ENCODE measurements around the gene SPTLC3. TPM values are rescaled to one million over a fixed set of nuclear protein-coding genes. Genes with fewer than 3 reads are reported as not detected.

The SPTLC3 gene
- total and polyA plus RNA-seq, 2 donors: 3.4 to 3.8 TPM

GRCh38 chr20:13098720-13099355, 90.1 kb downstream of the SPTLC3 start:
- Histone ChIP-seq H3K36me3 (ENCODE audit: control insufficient read depth in 2 of 2, insufficient read depth in 2 of 2, low read length in 1 of 2) (no peaks in the 10 kb centered on the region), H3K9me3 (ENCODE audit: control insufficient read depth in 2 of 2, insufficient read depth in 1 of 2, low read length in 1 of 2) (no peaks in the 10 kb centered on the region), H3K4me1 (ENCODE audit: control insufficient read depth in 2 of 2, insufficient read depth in 2 of 2, low read length in 2 of 2) (peaks cover 6 to 11% of the 10 kb centered on the region in 2 donors), H3K27ac (ENCODE audit: low read depth in 1 of 2, low read length in 1 of 2) (peak overlapping the region in 1 of 2 donors; percentile 19), H3K27me3 (ENCODE audit: control insufficient read depth in 2 of 2, insufficient read depth in 1 of 2, low read length in 1 of 2) (no peaks in the 10 kb centered on the region), H3K4me3 (ENCODE audit: low read length in 2 of 2) (no peak overlapping the region)
- DNase-seq (ENCODE audit: low read depth in 6 of 9, low spot score in 9 of 9): peak in 1 of 9 donors; percentile 11
- WGBS: 91% methylated on average over 4 of the region's 4 CpGs

GRCh38 chr20:13099676-13100075, 90.9 kb downstream of the SPTLC3 start:
- Histone ChIP-seq H3K4me3 (ENCODE audit: low read length in 2 of 2) (no peak overlapping the region), H3K27ac (ENCODE audit: low read depth in 1 of 2, low read length in 1 of 2) (no peak overlapping the region), H3K9me3 (ENCODE audit: control insufficient read depth in 2 of 2, insufficient read depth in 1 of 2, low read length in 1 of 2) (no peaks in the 10 kb centered on the region), H3K36me3 (ENCODE audit: control insufficient read depth in 2 of 2, insufficient read depth in 2 of 2, low read length in 1 of 2) (no peaks in the 10 kb centered on the region), H3K4me1 (ENCODE audit: control insufficient read depth in 2 of 2, insufficient read depth in 2 of 2, low read length in 2 of 2) (peaks cover 6 to 11% of the 10 kb centered on the region in 2 donors), H3K27me3 (ENCODE audit: control insufficient read depth in 2 of 2, insufficient read depth in 1 of 2, low read length in 1 of 2) (no peaks in the 10 kb centered on the region)
- no peak for DNase-seq (ENCODE audit: low read depth in 6 of 9, low spot score in 9 of 9)

- Histone ChIP-seq H3K4me3 (ENCODE audit: low read length in 2 of 2) (no peak overlapping the region), H3K9me3 (ENCODE audit: control insufficient read depth in 2 of 2, insufficient read depth in 1 of 2, low read length in 1 of 2) (no peaks in the 10 kb centered on the region), H3K36me3 (ENCODE audit: control insufficient read depth in 2 of 2, insufficient read depth in 2 of 2, low read length in 1 of 2) (no peaks in the 10 kb centered on the region), H3K27me3 (ENCODE audit: control insufficient read depth in 2 of 2, insufficient read depth in 1 of 2, low read length in 1 of 2) (no peaks in the 10 kb centered on the region), H3K27ac (ENCODE audit: low read depth in 1 of 2, low read length in 1 of 2) (no peak overlapping the region), H3K4me1 (ENCODE audit: control insufficient read depth in 2 of 2, insufficient read depth in 2 of 2, low read length in 2 of 2) (peaks cover 6 to 11% of the 10 kb centered on the region in 2 donors)
- DNase-seq (ENCODE audit: low read depth in 6 of 9, low spot score in 9 of 9): no peak
- 96% methylated on average over 2 of the region's 2 CpGs for WGBS
Observed at GRCh38 chr20:13101276-13101675, 92.5 kb downstream of the SPTLC3 start.

GRCh38 chr20:13101706-13102105, 92.9 kb downstream of the SPTLC3 start:
- H3K9me3 ChIP-seq (ENCODE audit: control insufficient read depth in 2 of 2, insufficient read depth in 1 of 2, low read length in 1 of 2): no peaks in the 10 kb centered on the region
- H3K4me3 ChIP-seq (ENCODE audit: low read length in 2 of 2): no peak overlapping the region
- H3K27ac ChIP-seq (ENCODE audit: low read depth in 1 of 2, low read length in 1 of 2): no peak overlapping the region
- H3K36me3 ChIP-seq (ENCODE audit: control insufficient read depth in 2 of 2, insufficient read depth in 2 of 2, low read length in 1 of 2): no peaks in the 10 kb centered on the region
- H3K27me3 ChIP-seq (ENCODE audit: control insufficient read depth in 2 of 2, insufficient read depth in 1 of 2, low read length in 1 of 2): no peaks in the 10 kb centered on the region
- 87% methylated on average over 5 of the region's 5 CpGs for WGBS
- no peak for DNase-seq (ENCODE audit: low read depth in 6 of 9, low spot score in 9 of 9)
- H3K4me1 ChIP-seq (ENCODE audit: control insufficient read depth in 2 of 2, insufficient read depth in 2 of 2, low read length in 2 of 2): peaks cover 6 to 11% of the 10 kb centered on the region in 2 donors

- Histone ChIP-seq H3K9me3 (ENCODE audit: control insufficient read depth in 2 of 2, insufficient read depth in 1 of 2, low read length in 1 of 2) (no peaks in the 10 kb centered on the region), H3K36me3 (ENCODE audit: control insufficient read depth in 2 of 2, insufficient read depth in 2 of 2, low read length in 1 of 2) (no peaks in the 10 kb centered on the region), H3K4me3 (ENCODE audit: low read length in 2 of 2) (no peak overlapping the region), H3K4me1 (ENCODE audit: control insufficient read depth in 2 of 2, insufficient read depth in 2 of 2, low read length in 2 of 2) (peaks cover 6 to 11% of the 10 kb centered on the region in 2 donors), H3K27me3 (ENCODE audit: control insufficient read depth in 2 of 2, insufficient read depth in 1 of 2, low read length in 1 of 2) (no peaks in the 10 kb centered on the region), H3K27ac (ENCODE audit: low read depth in 1 of 2, low read length in 1 of 2) (no peak overlapping the region)
- DNase-seq (ENCODE audit: low read depth in 6 of 9, low spot score in 9 of 9): no peak
- WGBS: 96% methylated on average over 3 of the region's 3 CpGs
Observed at GRCh38 chr20:13102237-13102636, 93.5 kb downstream of the SPTLC3 start.

- Histone ChIP-seq H3K27ac (ENCODE audit: low read depth in 1 of 2, low read length in 1 of 2) (no peak overlapping the region), H3K9me3 (ENCODE audit: control insufficient read depth in 2 of 2, insufficient read depth in 1 of 2, low read length in 1 of 2) (no peaks in the 10 kb centered on the region), H3K4me1 (ENCODE audit: control insufficient read depth in 2 of 2, insufficient read depth in 2 of 2, low read length in 2 of 2) (peaks cover 6 to 11% of the 10 kb centered on the region in 2 donors), H3K4me3 (ENCODE audit: low read length in 2 of 2) (no peak overlapping the region), H3K36me3 (ENCODE audit: control insufficient read depth in 2 of 2, insufficient read depth in 2 of 2, low read length in 1 of 2) (no peaks in the 10 kb centered on the region), H3K27me3 (ENCODE audit: control insufficient read depth in 2 of 2, insufficient read depth in 1 of 2, low read length in 1 of 2) (no peaks in the 10 kb centered on the region)
- WGBS: 93% methylated on average over 1 of the region's 1 CpG
- DNase-seq (ENCODE audit: low read depth in 6 of 9, low spot score in 9 of 9): peak in 1 of 9 donors; percentile 25
Observed at GRCh38 chr20:13102694-13103093, 93.9 kb downstream of the SPTLC3 start.

- Histone ChIP-seq H3K27ac (ENCODE audit: low read depth in 1 of 2, low read length in 1 of 2) (no peak overlapping the region), H3K36me3 (ENCODE audit: control insufficient read depth in 2 of 2, insufficient read depth in 2 of 2, low read length in 1 of 2) (no peaks in the 10 kb centered on the region), H3K9me3 (ENCODE audit: control insufficient read depth in 2 of 2, insufficient read depth in 1 of 2, low read length in 1 of 2) (no peaks in the 10 kb centered on the region), H3K4me3 (ENCODE audit: low read length in 2 of 2) (no peak overlapping the region), H3K27me3 (ENCODE audit: control insufficient read depth in 2 of 2, insufficient read depth in 1 of 2, low read length in 1 of 2) (no peaks in the 10 kb centered on the region), H3K4me1 (ENCODE audit: control insufficient read depth in 2 of 2, insufficient read depth in 2 of 2, low read length in 2 of 2) (no peaks in the 10 kb centered on the region)
- WGBS: 96% methylated on average over 9 of the region's 9 CpGs
- no peak for DNase-seq (ENCODE audit: low read depth in 6 of 9, low spot score in 9 of 9)
Observed at GRCh38 chr20:13105039-13105438, 96.3 kb downstream of the SPTLC3 start.

GRCh38 chr20:13105864-13106457, 97.2 kb downstream of the SPTLC3 start:
- DNase-seq (ENCODE audit: low read depth in 6 of 9, low spot score in 9 of 9): peak in 5 of 9 donors; percentile 8 to 59 (median 17)
- Histone ChIP-seq H3K27me3 (ENCODE audit: control insufficient read depth in 2 of 2, insufficient read depth in 1 of 2, low read length in 1 of 2) (no peaks in the 10 kb centered on the region), H3K4me3 (ENCODE audit: low read length in 2 of 2) (no peak overlapping the region), H3K9me3 (ENCODE audit: control insufficient read depth in 2 of 2, insufficient read depth in 1 of 2, low read length in 1 of 2) (no peaks in the 10 kb centered on the region), H3K36me3 (ENCODE audit: control insufficient read depth in 2 of 2, insufficient read depth in 2 of 2, low read length in 1 of 2) (no peaks in the 10 kb centered on the region), H3K27ac (ENCODE audit: low read depth in 1 of 2, low read length in 1 of 2) (no peak overlapping the region), H3K4me1 (ENCODE audit: control insufficient read depth in 2 of 2, insufficient read depth in 2 of 2, low read length in 2 of 2) (no peaks in the 10 kb centered on the region)
- WGBS: 51% methylated on average over 14 of the region's 14 CpGs

GRCh38 chr20:13109658-13110057, 100.9 kb downstream of the SPTLC3 start:
- no peak overlapping the region for H3K27ac ChIP-seq (ENCODE audit: low read depth in 1 of 2, low read length in 1 of 2)
- 85% methylated on average over 4 of the region's 4 CpGs for WGBS
- H3K4me1 ChIP-seq (ENCODE audit: control insufficient read depth in 2 of 2, insufficient read depth in 2 of 2, low read length in 2 of 2): no peaks in the 10 kb centered on the region
- no peak overlapping the region for H3K4me3 ChIP-seq (ENCODE audit: low read length in 2 of 2)
- H3K27me3 ChIP-seq (ENCODE audit: control insufficient read depth in 2 of 2, insufficient read depth in 1 of 2, low read length in 1 of 2): no peaks in the 10 kb centered on the region
- no peaks in the 10 kb centered on the region for H3K36me3 ChIP-seq (ENCODE audit: control insufficient read depth in 2 of 2, insufficient read depth in 2 of 2, low read length in 1 of 2)
- no peak for DNase-seq (ENCODE audit: low read depth in 6 of 9, low spot score in 9 of 9)
- H3K9me3 ChIP-seq (ENCODE audit: control insufficient read depth in 2 of 2, insufficient read depth in 1 of 2, low read length in 1 of 2): no peaks in the 10 kb centered on the region
